NCI-H460 (cell line): Measurements from ENCODE around the gene RBM3. TPM values are rescaled to one million over a fixed set of nuclear protein-coding genes. Genes with fewer than 3 reads are reported as not detected.

Source experiments
- DNase-seq: peaks from one replicate; pipeline ENCODE4 v3.0.0-alpha.2; 2016; ENCODE audit warnings: low read depth; ENCODE audit errors: extremely low read depth
- small RNA-seq, 2 experiments: library from RNA; depleted of rRNA; stranded (forward); fragments of <200 nt; gene quantifications; one replicate each; pipeline ENCODE3, GENCODE V24; 2014
- total RNA-seq: library from RNA; depleted of rRNA; stranded (reverse); fragments of >200 nt; shearing (Covaris generic); gene quantifications from 2 replicates; pipeline ENCODE4 v1.2.3, GENCODE V29; 2014; rRNA removed

The RBM3 gene
- total RNA-seq, 1 experiment from 2014 or later, result 352 TPM

GRCh38 chrX:48613502-48614160, 39.3 kb downstream of the RBM3 start:
- no peak for DNase-seq

- DNase-seq, result no peak
Observed at GRCh38 chrX:48616576-48616975, 42.3 kb downstream of the RBM3 start.

GRCh38 chrX:48617542-48618340, 43.5 kb downstream of the RBM3 start:
- DNase-seq, result no peak

GRCh38 chrX:48626401-48627298, 52.4 kb downstream of the RBM3 start:
- DNase-seq, result no peak

Small RNA genes within 50 kb of the gene (small RNA-seq; reads per million reads assigned to genes)
- gene MRPL32P1, result 0 reads per million in 2 experiments

Other genes with a start within 250 kb of the RBM3 start
- gene SSX3, start 217.8 kb upstream of the RBM3 start, total RNA-seq, result not detected in 2 replicates
- gene SSX4, start 190.9 kb upstream of the RBM3 start, total RNA-seq, result not detected in 2 replicates
- not detected in 2 replicates for gene SSX4B, start 162.5 kb upstream of the RBM3 start, total RNA-seq
- 43.8 and 49.3 TPM in 2 replicates for gene SLC38A5, start 104.2 kb upstream of the RBM3 start, total RNA-seq
- 74.8 and 93.3 TPM in 2 replicates for gene FTSJ1, start 98.3 kb upstream of the RBM3 start, total RNA-seq
- 12.0 and 13.9 TPM in 2 replicates for gene PORCN, start 65.5 kb upstream of the RBM3 start, total RNA-seq
- 39.8 and 48.9 TPM in 2 replicates for gene EBP, start 52.7 kb upstream of the RBM3 start, total RNA-seq
- 6.9 and 7.2 TPM in 2 replicates for gene TBC1D25, start 34.8 kb upstream of the RBM3 start, total RNA-seq
- gene WDR13, start 23.0 kb downstream of the RBM3 start, total RNA-seq, result 77.2 and 81.0 TPM in 2 replicates
- 0.20 TPM in 1 of 2 replicates, not detected in the other for gene WAS, start 109.3 kb downstream of the RBM3 start, total RNA-seq
- 9.0 and 9.5 TPM in 2 replicates for gene SUV39H1, start 122.2 kb downstream of the RBM3 start, total RNA-seq
- not detected in 2 replicates for gene GLOD5, start 187.3 kb downstream of the RBM3 start, total RNA-seq
- gene GATA1, start 212.1 kb downstream of the RBM3 start, total RNA-seq, result not detected in 2 replicates
- gene HDAC6, start 227.6 kb downstream of the RBM3 start, total RNA-seq, result 40.1 and 44.9 TPM in 2 replicates